ENCODE measurements around the gene CDKN2AIP.

DNA sequence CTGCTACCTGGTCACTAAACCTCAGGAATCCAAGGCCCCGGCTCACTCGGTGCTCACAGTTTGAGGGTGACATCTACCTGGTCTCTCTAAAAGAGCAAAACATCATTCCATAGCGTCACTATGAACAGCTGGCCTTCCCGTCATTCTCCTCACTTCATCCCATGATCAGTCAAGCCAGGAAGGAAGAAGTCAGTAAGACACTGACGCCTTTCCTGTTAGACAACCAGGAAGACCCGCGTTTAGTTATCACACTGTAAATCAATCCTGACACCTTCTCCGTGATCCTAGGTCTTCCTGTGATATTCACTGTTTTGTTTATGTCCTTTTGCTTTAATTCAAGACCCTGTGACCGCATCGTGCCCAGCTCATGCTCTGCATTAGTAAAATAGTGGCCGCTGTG is 31.6 kb upstream of the CDKN2AIP start:
- TF ChIP-seq POLR2AphosphoS5 (IDR thresholded peaks at IDR 0.05) = no peak
- TF ChIP-seq, protein P1, sequence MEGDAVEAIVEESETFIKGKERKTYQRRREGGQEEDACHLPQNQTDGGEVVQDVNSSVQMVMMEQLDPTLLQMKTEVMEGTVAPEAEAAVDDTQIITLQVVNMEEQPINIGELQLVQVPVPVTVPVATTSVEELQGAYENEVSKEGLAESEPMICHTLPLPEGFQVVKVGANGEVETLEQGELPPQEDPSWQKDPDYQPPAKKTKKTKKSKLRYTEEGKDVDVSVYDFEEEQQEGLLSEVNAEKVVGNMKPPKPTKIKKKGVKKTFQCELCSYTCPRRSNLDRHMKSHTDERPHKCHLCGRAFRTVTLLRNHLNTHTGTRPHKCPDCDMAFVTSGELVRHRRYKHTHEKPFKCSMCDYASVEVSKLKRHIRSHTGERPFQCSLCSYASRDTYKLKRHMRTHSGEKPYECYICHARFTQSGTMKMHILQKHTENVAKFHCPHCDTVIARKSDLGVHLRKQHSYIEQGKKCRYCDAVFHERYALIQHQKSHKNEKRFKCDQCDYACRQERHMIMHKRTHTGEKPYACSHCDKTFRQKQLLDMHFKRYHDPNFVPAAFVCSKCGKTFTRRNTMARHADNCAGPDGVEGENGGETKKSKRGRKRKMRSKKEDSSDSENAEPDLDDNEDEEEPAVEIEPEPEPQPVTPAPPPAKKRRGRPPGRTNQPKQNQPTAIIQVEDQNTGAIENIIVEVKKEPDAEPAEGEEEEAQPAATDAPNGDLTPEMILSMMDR (IDR thresholded peaks at IDR 0.05) = no peak
- no peak for TF ChIP-seq EP300 (IDR thresholded peaks at IDR 0.05)
